GM12878 (cell line): ENCODE measurements around the gene ATP6V1F. TPM values are rescaled to one million over a fixed set of nuclear protein-coding genes. Genes with fewer than 3 reads are reported as not detected.

Experiments
- ATAC-seq: fragments of 200-7000 bp; cut with Tn5 transposase; 3 replicates; pipeline ENCODE4 v1.9.1; 2020; ENCODE audit warnings: mild to moderate bottlenecking, moderate library complexity
- BruUV-seq: library from RNA; stranded (reverse); fragments of 400-500 nt; replicated peaks from 2 replicates; lab custom pipeline; 2021; lab: Mats Ljungman, UMichigan
- CTCF ChIA-PET: fragments of 300-600 bp; sonication (Branson Sonifier 250); formaldehyde crosslinking; extraction: SDS; loops from one replicate; lab custom pipeline; 2021; ENCODE audit warnings: inconsistent platforms; lab: Yijun Ruan, JAX
- POLR2A ChIA-PET: fragments of 350-600 bp; formaldehyde crosslinking; extraction: SDS; loops from one replicate; lab custom pipeline; 2021; ENCODE audit warnings: inconsistent platforms; lab: Charles Lee
- RAD21 ChIA-PET: fragments of 300-600 bp; sonication (Branson Sonifier 250); formaldehyde crosslinking; loops from one replicate; lab custom pipeline; 2023; ENCODE audit warnings: antibody characterized with exemption; ENCODE audit not compliant: unreplicated experiment; lab: Charles Lee
- SMC1A ChIA-PET: fragments of 300-600 bp; sonication (Branson Sonifier 250); formaldehyde crosslinking; loops from one replicate; lab custom pipeline; 2023; ENCODE audit not compliant: unreplicated experiment, uncharacterized antibody; lab: Charles Lee
- DNase-seq: peaks from one replicate; pipeline ENCODE4 v3.0.0-alpha.2; 2011; ENCODE audit warnings: low read depth, low spot score
- FAIRE-seq: peaks from 3 replicates; lab custom pipeline; 2011; peaks lifted over from hg19 to GRCh38; lab: Jason Lieb, UNC
- H2AFZ ChIP-seq: 2 replicates; pipeline ENCODE4 v1.6.0; 2011; ENCODE audit warnings: low read depth, low read length, control low read depth; ENCODE audit not compliant: control insufficient read depth
- H3K27ac ChIP-seq: 2 replicates; pipeline ENCODE4 v1.5.1; 2011; ENCODE audit warnings: control low read depth; ENCODE audit not compliant: control insufficient read depth, insufficient read depth
- H3K27me3 ChIP-seq, 2 experiments: replicated peaks in 1 of 2; 2 replicates each; pipeline versions ENCODE4 v1.6.0 to v1.6.1; 2011; ENCODE audit warnings: low read length in 1 of 2; ENCODE audit not compliant: control insufficient read depth in 2 of 2, insufficient read depth in 2 of 2
- H3K36me3 ChIP-seq, 2 experiments: 2 replicates each; pipeline ENCODE4 v1.5.1; 2011; ENCODE audit warnings: low read length in 1 of 2; ENCODE audit not compliant: control insufficient read depth in 2 of 2, insufficient read depth in 2 of 2
- H3K4me1 ChIP-seq: 2 replicates; pipeline ENCODE4 v1.6.1; 2011; ENCODE audit warnings: mild to moderate bottlenecking, low read length, moderate library complexity, mixed read lengths; ENCODE audit not compliant: control insufficient read depth, insufficient read depth
- H3K4me2 ChIP-seq: 2 replicates; pipeline ENCODE4 v1.6.0; 2011; ENCODE audit warnings: control low read depth; ENCODE audit not compliant: control insufficient read depth, insufficient read depth
- H3K4me3 ChIP-seq: fragments of 200-600 bp; sonication (generic); 2 replicates; pipeline ENCODE4 v1.5.1; 2016
- H3K79me2 ChIP-seq: 2 replicates; pipeline ENCODE4 v1.6.0; 2011; ENCODE audit warnings: low read length; ENCODE audit not compliant: control insufficient read depth, insufficient read depth
- H3K9ac ChIP-seq: 2 replicates; pipeline ENCODE4 v1.8.0; 2011; ENCODE audit warnings: low read length, control low read depth, mixed read lengths; ENCODE audit not compliant: control insufficient read depth, insufficient read depth
- H3K9me3 ChIP-seq: replicated peaks from 3 replicates; pipeline ENCODE4 v1.5.1; 2011; ENCODE audit warnings: mild to moderate bottlenecking, low read length; ENCODE audit not compliant: control insufficient read depth, insufficient read depth
- H4K20me1 ChIP-seq: 2 replicates; pipeline ENCODE4 v1.6.0; 2011; ENCODE audit not compliant: control insufficient read depth, insufficient read depth
- BRCA1 ChIP-seq: IDR thresholded peaks from 2 replicates; pipeline ENCODE4 v1.6.1; 2011; ENCODE audit warnings: low read depth, low read length, improper control_type of control experiment
- CBX3 ChIP-seq: fragments of 200-600 bp; sonication (generic); IDR thresholded peaks from 2 replicates; pipeline ENCODE4 v1.6.1; 2016; ENCODE audit warnings: low read depth, borderline replicate concordance
- HCFC1 ChIP-seq: fragments of 150-350 bp; IDR thresholded peaks from 2 replicates; pipeline ENCODE4 v1.6.1; 2014; ENCODE audit warnings: low read length
- NFYB ChIP-seq: IDR thresholded peaks from 2 replicates; pipeline ENCODE4 v1.6.1; 2011; ENCODE audit warnings: low read depth, mild to moderate bottlenecking, low read length, improper control_type of control experiment, moderate library complexity; ENCODE audit not compliant: insufficient read depth
- RBBP5 ChIP-seq: fragments of 200-600 bp; sonication (generic); conservative IDR thresholded peaks from 2 replicates; pipeline ENCODE4 v1.6.1; 2016
- SP1 ChIP-seq: IDR thresholded peaks from one replicate; pipeline ENCODE4 v1.6.1; 2011; ENCODE audit warnings: low read depth, low read length
- SREBF1 ChIP-seq: IDR thresholded peaks from 2 replicates; pipeline ENCODE4 v1.6.1; 2012; ENCODE audit warnings: mild to moderate bottlenecking, low read length
- SREBF2 ChIP-seq: IDR thresholded peaks from 2 replicates; pipeline ENCODE4 v1.6.1; 2012; ENCODE audit warnings: mild to moderate bottlenecking, low read length
- STAT1 ChIP-seq: fragments of 450-650 bp; conservative IDR thresholded peaks from 2 replicates; pipeline ENCODE4 v1.6.1; 2014; ENCODE audit warnings: antibody characterized with exemption, mild to moderate bottlenecking
- WGBS: methylation state at CpG from one replicate; pipeline ENCODE4 v1.1.6; 2016; ENCODE audit warnings: low lambda C conversion rate; ENCODE audit not compliant: insufficient replicate concordance, insufficient coverage; ENCODE audit errors: missing lambda C conversion rate; 5-methylcytosine and 5-hydroxymethylcytosine counted together
- in situ Hi-C: fragments of 300-500 bp; cut with MboI; formaldehyde crosslinking; loops from 9 replicates; pipeline ENCODE4 v1.14.3; 2018; ENCODE audit warnings: mixed read lengths
- intact Hi-C: fragments of 100-400 bp; cut with micrococcal nuclease; formaldehyde crosslinking; loops from one replicate; pipeline ENCODE4 v1.14.2; 2022; ENCODE audit not compliant: unreplicated experiment
- polyA plus RNA-seq, 11 experiments: library from polyadenylated mRNA; depleted of rRNA in 4 of 11; unstranded in 6 of 11; stranded (reverse) in 5 of 11; fragments of >200 nt; fragmentation: Nextera tagmentation in 4 of 11; fragmentation: Illumina TruSeq in 1 of 11; extraction: Ambion mirVana in 4 of 11; extraction: Trizol in 1 of 11; gene quantifications; 1 replicate in 1 of 11; 2 replicates in 10 of 11; pipeline versions ENCODE4 v1.2.1 to v1.2.3, GENCODE V29; 2011 to 2016; ENCODE audit warnings: inconsistent platforms in 2 of 11, missing spikeins in 2 of 11, low read depth in 1 of 11
- total RNA-seq, 4 experiments: library from RNA; depleted of rRNA in 3 of 4; stranded (reverse); fragments of >200 nt in 3 of 4; fragmentation: Illumina TruSeq in 1 of 4; extraction: Trizol in 1 of 4; gene quantifications; 2 replicates each; pipeline versions ENCODE4 v1.2.1 to v1.2.3, GENCODE V29; 2013 to 2021

ATP6V1F gene
- total and polyA plus RNA-seq, 10 of the 15 experiments (the other 5 are each of a cell fraction or from before 2014, with no cell fraction given) = 111 to 343 (median 203) TPM

DNA sequence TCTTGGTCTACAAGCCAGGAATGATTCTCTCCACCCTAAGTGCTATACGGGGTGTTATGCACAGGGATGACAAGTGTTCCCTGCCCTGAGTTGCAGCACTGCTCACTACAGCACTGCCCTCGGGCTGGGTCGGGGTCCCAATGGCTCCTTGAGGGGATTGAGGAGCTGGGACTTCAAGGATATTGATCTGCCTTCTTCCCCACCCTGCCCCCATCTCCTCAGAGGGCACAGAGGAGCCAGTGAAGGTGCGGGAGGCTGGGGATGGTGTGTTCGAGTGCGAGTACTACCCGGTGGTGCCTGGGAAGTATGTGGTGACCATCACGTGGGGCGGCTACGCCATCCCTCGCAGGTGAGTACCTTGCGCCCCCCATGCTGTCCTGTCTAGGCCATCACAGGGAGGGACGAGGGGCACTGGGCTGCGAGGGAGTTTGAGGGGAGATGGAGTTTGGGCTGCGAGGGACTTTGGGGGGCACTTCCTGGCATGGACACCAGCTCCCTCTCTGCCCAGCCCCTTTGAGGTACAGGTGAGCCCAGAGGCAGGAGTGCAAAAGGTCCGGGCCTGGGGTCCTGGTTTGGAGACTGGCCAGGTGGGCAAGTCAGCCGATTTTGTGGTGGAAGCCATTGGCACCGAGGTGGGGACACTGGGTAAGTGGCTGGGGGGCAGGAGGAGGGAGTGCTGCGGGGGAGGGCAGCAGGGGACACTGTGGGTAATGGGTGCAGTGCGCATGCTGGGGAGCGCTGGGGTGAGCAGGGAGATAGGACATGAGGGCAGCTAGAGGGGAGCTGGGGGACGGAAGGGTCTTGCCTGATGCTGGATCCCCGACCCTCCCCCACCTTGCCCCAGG, 22.1 kb upstream of the ATP6V1F start:
- Histone ChIP-seq H3K36me3 (no peaks in the 10 kb centered on the region), H3K4me1 (no peaks in the 10 kb centered on the region; the same call in 1 of the 2 replicates), H3K9me3 (no peaks in the 10 kb centered on the region), H2AFZ (no peak overlapping the region), H3K4me2 (no peak overlapping the region), H3K79me2 (no peaks in the 10 kb centered on the region), H3K4me3 (no peak overlapping the region), H3K27me3 (no peaks in the 10 kb centered on the region; a peak in 1 of 4 replicates), H3K9ac (no peak overlapping the region), H4K20me1 (no peaks in the 10 kb centered on the region), H3K27ac (no peak overlapping the region)
- no peak for FAIRE-seq
- no peak for DNase-seq
- 67% methylated on average over 21 of the region's 23 CpGs for WGBS
- in situ Hi-C loops = no loop called here
- intact Hi-C loops = no loop called here
- ChIA-PET POLR2A (no interaction called here), SMC1A (no interaction called here), RAD21 (interaction anchor here (1.3 kb wide), 1 partner anchor 369 kb away, joined by 3 read pairs; no protein-coding TSS in a partner anchor), CTCF (interaction anchor here (0.6 to 3.4 kb wide), 5 partner anchors 11 to 1044 kb away, joined by 3 to 21 read pairs (median 3); partner anchors contain the start of gene ATP6V1F)
- TF ChIP-seq NFYB = no peak
- no peak for TF ChIP-seq STAT1
- no peak for TF ChIP-seq BRCA1
- TF ChIP-seq RBBP5 = no peak
- no peak for TF ChIP-seq HCFC1
- TF ChIP-seq SREBF2 = no peak
- TF ChIP-seq SP1 = no peak
- no peak for TF ChIP-seq CBX3
- no peak for TF ChIP-seq SREBF1
- no peak for ATAC-seq
- BruUV-seq = no TSS peak
